OCI-M2 (cell line): ENCODE measurements around the gene TLK1.
"Not testable (repeated sequence)": the region's sequence is repeated elsewhere in the genome, so short reads cannot be mapped to it uniquely, and the experiment has no call there.

ENCODE experiments used
- DNase-seq: peaks from one replicate; lab custom pipeline; 2025; ENCODE audit not compliant: unreplicated experiment; lab: John Stamatoyannopoulos, UW

Gene TLK1

DNA sequence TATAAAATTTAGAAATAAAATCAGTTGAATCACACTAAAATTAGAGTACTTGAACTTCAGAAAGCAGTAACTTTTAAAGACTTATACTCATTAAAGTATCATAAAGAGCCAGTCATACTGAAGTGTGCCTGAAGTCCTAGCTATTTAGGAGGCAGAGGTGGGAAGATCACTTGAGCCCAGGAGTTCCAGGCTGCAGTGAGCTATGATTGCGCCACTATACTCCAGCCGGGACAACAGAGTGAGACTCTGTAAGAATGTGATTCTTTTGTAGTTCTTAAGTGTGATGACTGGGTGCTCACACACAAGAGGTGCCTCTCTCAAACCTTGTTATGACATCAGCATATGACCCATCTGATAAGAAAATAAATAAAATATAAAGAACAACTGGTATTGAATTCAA lies 14.6 kb downstream of the TLK1 start:
- DNase-seq = no peak

DNA sequence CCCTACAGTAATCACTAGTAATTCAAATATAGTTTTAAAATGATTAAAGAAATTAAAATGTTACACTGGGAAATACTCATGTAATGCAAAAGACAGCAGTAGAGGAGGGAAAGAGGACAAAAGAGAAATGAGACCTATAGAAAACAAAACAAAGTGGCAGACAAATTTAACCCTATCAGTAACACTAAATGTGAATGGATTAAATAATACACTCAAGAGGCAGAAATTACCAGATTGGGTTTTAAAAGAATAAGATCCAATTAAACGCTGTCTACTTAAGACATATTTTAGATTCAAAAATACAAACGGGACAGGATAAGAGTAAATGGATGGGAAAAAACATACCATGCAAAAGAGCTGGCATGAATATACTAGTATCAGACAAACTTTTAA lies 17.0 kb downstream of the TLK1 start:
- no peak for DNase-seq

DNA sequence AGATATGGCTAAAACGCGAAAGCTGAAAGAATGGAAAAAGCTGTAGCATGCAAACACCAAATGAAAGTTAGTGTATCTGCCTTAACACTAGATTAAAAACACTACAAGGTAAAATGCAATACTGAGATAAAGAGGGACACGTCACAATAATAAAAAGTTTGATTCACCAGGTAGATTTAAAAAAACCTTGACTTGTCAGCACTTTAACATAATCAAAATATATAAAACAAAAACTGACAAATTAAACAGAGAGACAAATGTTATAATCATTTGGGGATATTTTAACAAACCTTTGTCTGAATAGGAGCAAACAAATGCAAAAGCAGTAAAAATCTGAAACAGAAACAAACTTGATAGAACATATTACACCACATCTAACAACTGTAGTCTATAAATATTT lies 18.3 kb downstream of the TLK1 start:
- no peak for DNase-seq

DNA sequence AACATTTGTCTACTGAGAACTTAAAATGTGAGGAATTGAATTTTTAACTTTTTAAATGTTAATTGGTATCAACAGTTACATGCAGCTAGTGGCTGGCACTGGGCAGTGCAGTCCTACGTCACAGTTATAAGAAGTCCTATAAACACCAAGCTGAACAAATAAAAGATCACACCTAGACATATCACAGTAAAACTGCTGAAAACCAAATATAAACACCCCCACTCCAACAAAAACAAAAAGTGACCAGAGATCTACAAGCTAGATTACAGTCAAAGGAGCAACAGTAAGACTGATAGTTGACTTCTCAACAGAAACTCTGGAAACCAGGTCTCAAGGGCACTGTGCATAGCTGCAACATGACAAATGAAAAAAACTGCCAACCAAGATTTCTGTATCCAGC lies 19.4 kb downstream of the TLK1 start:
- no peak for DNase-seq

DNA sequence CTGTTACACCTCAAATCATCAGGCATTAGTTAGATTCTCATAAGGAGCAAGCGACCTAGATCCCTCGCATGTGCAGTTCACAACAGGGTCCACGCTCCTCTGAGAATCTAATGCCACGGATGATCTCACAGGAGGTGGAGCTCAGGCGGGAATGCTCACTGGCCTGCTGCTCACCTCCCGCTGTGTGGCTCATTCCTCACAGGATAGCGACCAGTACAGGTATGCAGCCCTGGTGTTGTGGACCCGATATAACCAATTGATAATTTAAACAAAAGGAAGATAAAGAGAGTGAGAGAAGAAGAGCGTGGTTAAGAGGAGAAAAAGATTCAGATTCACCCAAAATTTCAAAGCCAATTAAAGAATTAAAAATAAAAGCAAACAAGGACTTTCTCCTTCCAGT lies 20.8 kb downstream of the TLK1 start:
- DNase-seq = no peak

DNA sequence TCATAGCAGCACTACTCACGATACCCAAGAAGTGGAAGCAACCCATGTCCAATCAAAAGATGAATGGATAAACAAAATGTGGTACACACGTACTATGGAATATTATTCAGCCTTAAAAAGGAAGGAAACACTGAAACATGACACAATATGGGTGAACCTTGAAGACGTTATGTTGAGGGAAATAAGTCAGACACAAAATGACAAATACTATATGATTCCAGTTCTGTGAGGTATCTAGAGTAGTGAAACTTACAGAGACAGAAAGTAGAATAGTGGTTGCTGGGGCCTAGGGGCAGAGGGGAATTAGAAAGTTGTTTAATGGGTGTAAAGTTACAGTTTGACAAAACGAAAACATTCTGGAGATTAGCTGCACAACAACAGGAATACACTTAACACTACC lies 24.7 kb downstream of the TLK1 start:
- no peak for DNase-seq

DNA sequence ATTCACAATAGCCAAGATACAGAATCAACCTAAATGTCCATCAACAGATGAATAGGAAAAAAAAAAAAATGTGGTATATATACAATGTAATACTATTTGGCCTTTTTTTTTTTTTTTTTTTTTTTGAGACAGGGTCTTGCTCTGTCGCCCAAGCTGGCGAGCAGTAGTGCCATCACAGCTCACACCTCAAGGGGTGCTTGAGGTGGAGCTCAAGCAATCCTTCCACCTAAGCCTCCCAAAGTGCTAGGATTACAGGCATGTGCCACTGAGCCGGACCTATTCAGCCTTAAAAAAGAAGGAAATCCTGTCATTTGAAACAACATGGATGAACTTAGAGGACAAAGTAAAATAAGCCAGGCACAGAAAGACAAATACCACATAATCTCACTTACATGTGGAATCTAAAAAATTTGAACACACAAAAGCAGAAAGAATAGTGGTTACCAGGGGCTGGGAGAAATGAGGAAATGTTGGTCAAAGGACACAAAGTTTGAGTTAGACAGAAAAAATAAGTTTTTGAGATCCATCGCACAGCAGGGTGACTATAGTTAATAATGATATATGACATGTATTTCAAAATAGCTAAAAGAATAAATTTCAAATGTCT lies 26.0 kb downstream of the TLK1 start:
- DNase-seq = no peak

DNA sequence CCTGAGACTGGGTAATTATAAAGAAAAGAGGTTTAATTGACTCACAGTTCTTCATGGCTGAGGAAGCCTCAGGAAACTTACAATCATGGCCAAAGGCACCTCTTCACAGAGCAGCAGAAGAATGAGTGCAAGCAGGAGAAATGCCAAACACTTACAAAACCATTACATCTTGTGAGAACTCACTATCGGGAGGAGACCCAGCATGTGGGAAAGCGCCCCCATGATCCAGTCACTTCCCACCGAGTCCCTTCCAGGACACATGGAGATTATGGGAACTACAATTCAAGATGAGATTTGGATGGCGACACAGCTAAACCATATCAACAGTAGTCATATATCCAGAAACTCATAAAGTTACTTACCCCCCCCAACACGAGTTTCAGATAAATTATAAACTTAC lies 28.6 kb downstream of the TLK1 start:
- DNase-seq = no peak

DNA sequence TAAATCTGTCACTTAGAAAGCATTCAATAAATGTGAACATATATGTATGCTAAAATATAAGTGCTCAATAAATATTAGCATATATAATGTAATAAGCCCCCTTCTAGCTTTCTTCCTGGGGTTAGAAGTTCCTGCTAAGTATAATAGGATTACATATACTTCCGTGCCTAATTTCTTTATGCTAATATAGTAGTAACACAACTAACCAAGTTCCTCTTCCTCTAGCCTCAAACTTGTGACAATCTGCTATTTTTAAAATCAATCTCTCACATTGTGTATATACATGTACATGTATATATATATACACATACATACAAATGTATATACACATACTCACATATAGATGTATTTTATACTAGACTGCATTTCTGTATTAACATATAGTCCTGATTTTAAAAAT lies 32.2 kb downstream of the TLK1 start:
- no peak for DNase-seq

DNA sequence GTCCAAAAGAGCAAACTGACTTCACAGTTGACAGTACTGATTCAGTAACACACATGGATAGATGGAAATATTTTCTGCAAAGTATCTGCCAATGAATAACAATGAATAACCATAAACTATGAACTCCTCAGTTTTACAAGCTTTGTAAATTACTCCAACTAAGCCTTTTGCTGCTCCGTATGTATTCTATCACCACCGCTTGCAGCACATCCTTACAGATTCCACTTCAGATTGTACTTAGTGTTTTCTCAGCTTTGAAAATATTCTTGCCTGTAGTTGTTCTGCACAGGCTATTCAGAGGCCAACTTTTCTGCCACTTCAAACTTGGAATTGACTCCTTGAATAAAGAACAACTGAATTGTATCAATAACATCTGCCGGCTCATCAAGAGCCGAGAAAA lies 36.2 kb downstream of the TLK1 start:
- no peak for DNase-seq

DNA sequence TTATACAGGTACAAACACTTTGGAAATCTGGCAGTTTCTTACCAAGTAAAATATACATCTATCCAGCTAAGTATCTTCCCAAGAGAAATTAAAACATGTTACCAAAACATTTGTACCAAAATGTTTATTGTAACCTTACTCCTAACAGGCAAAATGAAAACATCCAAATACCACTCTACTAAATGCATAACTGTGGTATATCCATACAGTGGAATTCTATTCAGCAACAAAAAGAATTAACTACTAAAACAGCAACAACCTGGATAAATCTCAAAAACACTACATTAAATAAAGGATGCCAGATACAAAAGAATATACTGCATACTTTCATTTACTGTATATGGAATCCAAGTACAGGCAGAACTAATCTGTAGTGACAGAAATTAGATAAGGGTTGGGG lies 51.1 kb downstream of the TLK1 start:
- no peak for DNase-seq

DNA sequence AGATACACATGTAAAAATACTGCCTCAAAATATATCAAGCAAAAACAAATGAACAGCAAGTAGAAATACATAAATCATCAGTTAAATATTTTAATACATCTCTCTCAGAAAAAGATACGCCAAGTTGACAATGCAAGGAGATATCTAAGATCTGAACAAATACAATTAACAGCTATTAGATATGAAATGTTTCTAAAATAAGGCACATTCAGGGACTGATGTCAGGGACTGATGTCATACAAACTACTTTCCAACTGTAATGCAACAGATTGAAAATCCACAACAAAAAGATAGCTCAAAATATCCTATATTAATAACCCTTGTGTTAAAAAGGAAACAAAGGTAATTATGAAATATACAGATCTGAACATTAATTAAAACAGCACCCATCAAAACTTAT lies 51.7 kb downstream of the TLK1 start:
- DNase-seq = no peak

DNA sequence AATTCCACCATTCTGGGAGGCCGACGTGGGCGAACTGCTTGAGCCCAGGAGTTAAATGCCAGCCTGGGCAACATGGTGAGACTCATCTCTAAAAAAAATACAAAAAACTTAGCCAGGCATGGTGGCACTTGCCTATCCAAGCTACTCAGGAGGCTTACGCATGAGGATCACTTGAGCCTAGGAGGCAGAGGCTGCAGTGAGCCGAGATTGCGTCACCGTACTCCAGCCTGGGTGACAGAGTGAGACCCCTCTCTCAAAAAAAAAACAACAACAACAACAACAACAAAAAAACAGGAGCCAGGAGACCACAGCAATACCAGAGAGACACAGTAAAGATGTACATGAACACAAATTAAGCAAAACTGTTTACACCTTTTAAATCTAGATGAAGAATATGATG lies 52.9 kb downstream of the TLK1 start:
- no peak for DNase-seq

DNA sequence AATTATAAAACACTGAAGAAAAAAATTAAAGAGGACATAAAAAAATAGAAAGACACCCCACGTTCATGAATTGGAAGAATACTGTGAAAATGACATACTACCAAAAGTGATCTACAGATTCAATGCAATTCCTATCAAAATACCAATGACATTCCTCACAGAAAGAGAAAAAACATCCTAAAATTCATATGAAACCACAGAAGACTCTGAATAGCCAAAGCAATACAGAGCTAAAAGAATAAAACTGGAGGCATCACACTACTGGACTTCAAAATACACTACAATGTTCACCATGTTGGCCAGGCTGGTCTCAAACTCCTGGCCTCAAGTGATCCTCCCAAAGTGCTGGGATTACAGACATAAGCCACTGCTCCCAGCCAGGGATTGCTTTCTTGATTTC lies 56.3 kb downstream of the TLK1 start:
- no peak for DNase-seq

DNA sequence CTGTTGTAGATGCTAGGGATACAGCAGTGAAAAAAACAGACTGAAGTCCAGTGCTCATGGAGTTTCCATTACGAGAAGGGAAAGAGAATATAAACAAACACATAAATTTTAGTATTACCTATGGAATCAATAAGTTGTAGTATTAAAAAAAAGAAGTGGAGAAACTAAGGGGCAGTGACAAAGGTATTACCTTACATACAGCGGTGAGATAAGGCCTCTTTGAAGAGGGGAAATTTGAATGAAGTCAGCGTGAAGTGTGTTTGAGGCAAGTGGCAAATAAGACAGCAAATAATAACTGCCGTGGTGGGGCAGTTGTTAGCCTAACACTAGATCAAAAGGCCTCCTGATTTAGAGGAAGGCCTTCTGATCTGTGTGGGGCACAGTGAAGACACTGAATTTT lies 57.9 kb downstream of the TLK1 start:
- DNase-seq = no peak

DNA sequence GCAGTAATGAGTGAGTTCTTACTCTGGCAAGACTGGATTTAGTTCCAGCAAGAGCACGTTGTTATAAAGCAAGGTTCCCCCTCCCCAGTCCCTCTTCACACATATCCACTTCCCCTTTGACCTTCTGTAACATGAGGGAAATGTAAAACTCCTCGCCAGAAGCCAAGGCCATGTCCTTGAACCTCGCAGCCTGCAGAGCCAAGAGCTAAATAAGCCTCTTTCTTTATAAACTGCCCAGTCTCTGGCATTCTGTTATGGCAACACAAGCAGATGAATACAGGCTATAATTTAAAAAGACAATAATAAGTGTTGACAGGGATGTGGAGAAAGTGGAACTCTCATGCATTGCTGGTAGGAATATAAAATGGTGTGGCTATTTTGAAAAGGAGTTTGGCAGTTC lies 60.3 kb downstream of the TLK1 start:
- DNase-seq = no peak

DNA sequence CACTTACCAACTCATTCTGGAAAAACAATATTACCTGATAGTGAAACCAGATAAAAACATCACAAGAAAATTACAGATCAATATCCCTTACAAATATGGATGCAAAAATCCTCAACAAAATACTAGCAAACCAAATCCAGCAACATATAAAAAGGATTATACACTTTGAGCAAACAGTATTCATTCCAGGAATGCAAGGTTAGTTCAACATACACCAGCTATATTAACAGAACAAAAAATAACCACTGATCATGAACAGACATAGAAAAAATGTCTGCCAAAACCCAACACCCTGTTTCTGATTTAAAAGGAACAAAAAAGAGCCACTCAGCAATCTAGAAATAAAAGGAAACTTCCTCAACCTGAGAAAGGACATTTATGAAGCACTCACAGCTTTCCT lies 62.1 kb downstream of the TLK1 start:
- DNase-seq = no peak

DNA sequence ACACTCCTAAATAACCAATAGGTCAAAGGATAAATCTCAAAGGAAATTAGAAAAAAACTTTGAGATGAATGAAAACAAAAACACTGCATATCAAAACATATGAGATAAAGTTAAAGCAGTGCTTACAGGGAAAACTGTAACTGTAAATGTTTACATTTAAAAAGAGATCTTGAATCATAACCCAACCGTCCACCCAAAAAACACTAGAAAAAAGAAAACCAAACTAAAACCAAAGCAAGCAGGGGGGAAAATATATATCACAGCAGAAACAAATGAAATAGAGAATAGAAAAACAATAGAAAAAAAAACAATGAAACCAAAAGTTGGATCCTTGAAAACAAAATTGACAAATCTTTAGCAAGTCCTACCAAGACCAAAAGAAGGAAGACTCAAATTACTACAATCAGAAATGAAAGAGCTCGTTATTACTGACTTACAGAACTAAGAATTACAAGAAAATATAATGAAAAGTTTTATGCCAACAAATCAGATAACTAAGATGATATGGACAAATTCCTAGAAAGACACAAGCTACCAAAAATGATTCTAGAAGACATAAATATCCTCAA lies 65.6 kb downstream of the TLK1 start:
- DNase-seq = no peak

DNA sequence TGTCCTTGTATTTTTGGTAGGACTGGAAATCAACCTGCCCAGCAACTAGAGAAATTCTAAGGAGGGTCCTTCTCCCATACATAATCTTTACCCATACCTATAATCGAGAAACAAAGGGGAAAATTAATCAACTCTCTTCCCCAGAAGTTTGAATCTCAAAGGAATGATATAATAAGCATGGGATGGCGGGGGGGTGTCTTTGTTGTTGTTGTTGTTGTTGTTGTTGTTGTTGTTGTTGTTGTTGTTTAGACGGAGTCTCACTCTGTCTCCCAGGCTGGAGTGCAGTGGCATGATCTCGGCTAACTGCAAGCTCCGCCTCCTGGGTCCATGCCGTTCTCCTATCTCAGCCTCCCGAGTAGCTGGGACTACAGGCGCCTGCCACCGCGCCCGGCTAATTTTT lies 69.2 kb downstream of the TLK1 start:
- not testable (repeated sequence) for DNase-seq

DNA sequence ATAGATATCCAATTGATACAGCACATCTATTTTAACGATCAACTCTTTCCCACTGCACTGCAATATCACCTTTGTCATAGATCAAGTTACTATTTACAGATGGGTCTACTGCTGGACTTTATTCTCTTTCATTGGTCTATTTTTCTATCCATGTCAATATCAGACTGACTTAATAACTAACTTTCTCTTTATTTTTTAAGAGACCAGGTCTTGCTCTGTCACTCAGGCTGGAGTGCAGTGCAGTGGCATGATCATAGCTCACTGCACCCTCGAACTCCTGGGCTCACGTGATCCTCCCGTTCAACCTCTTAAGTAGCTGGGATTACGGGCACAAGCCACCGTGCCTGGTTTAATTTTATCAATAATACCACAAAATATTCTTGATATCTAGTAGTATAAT lies 71.2 kb downstream of the TLK1 start:
- DNase-seq = no peak

DNA sequence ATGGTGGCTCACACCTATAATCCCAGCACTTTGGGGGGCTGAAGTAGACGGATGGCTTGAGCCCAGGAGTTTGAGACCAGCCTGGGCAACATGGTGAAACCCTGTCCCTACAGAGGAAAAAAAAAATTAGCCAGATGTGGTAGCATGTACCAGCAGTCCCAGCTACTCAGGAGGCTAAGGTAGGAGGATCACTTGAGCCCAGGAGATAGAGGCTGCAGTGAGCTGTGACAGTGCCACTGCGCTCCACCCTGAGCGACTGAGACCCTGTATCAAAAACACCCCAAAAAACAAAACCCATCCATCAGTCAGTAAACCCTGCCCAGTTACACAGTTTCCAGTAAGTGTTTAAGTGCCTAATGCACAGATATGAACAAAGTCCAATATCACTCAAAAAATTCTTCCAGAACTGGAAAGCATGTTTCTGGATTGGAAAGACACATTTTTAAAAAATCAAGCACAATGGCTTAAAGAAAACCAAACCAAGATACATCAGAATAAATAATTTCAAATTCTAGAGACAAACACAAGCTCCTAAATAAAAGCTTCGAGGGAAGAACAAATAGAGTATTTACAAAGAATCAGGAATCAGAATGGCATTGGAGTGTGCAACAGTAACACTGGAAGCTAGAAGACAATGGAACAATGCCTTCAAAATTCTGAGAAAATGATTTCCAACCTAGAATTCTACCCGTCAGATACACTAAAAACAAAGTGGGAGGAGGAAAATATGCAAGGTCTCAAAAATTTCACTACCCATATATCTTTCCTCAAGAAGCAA lies 72.4 kb downstream of the TLK1 start:
- DNase-seq = no peak

DNA sequence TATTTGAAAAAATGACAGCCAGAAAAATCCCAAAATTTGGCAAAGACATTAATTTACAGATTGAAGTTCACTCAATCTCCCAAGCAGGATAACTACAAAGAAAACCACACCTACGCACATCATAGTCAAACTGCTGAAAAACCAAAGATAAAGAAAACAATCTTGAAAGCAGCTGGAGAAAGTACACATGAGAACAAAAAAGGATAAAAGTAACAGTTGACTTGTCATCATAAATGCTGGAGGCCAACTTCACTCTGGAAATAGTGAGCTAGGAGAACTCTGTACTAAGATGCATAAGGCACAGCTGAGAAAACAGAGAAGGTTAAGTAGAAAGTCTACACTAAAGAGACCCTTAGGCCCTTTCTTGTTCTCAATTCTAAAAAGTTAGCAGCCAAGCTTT lies 73.1 kb downstream of the TLK1 start:
- DNase-seq = no peak
